C4-2B (cell line): ENCODE results near the gene HPCAL4.

Experiments used
- H3K27ac ChIP-seq: fragments of 450-650 bp; 2 replicates; pipeline ENCODE4 v1.5.1; 2017
- ZFX ChIP-seq: fragments of 450-650 bp; IDR thresholded peaks from 2 replicates; pipeline ENCODE4 v1.6.1; 2017
- TF ChIP-seq, protein P1 (sequence below): fragments of 450-650 bp; conservative IDR thresholded peaks from 2 replicates; pipeline ENCODE4 v1.5.1; 2017; ENCODE audit warnings: mild to moderate bottlenecking

The HPCAL4 gene

DNA sequence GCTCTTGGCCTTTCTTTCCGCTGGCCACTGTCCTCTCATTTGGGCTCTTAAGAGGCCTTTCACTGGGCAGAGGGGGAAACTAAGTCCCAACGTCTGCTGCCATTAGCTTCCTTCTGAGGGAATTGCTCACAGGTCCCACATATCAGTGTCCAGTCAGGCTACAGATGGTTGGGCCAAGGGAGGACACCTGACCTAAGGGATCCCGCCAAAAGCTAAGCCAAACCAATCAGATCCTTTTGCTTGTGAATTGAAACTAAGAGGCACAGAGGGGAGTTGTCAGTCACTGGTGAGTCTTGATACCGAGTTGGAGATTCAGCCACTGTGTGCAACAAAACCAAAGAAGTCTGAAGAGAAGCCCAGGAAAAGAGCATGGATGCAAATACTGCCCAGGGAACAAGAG lies 13.6 kb downstream of the HPCAL4 start:
- H3K27ac ChIP-seq: no peak overlapping the region
- TF ChIP-seq, protein P1, sequence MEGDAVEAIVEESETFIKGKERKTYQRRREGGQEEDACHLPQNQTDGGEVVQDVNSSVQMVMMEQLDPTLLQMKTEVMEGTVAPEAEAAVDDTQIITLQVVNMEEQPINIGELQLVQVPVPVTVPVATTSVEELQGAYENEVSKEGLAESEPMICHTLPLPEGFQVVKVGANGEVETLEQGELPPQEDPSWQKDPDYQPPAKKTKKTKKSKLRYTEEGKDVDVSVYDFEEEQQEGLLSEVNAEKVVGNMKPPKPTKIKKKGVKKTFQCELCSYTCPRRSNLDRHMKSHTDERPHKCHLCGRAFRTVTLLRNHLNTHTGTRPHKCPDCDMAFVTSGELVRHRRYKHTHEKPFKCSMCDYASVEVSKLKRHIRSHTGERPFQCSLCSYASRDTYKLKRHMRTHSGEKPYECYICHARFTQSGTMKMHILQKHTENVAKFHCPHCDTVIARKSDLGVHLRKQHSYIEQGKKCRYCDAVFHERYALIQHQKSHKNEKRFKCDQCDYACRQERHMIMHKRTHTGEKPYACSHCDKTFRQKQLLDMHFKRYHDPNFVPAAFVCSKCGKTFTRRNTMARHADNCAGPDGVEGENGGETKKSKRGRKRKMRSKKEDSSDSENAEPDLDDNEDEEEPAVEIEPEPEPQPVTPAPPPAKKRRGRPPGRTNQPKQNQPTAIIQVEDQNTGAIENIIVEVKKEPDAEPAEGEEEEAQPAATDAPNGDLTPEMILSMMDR: no peak
- TF ChIP-seq ZFX: no peak

DNA sequence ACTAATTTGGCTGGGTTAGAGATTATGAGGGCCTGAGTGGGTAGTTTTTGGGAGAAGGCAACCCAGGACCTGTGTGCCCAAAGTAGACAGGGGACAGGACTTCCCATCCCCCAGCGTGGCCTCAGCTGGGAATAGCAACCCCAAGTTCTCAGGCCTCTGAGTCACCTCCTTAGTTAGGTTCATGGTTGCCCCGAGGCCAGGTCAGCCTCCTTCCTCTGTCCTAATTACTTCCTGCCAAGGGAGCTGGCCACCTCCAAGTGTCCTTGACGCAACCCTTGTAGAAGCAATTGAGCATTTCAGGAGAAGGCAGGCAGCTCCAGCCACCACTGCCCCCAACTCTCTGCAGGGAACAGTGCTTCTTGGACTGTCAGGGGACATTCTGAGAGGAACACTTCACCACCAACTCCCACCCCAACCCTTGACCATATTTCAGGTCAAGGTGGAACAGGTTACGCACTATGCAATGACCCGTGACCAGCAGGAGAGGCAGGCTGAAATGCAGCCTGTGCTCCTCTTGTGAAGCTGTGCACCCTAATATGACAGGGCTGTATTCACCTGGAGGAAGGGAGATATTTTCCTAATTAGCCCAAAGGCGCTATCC lies 14.2 kb downstream of the HPCAL4 start:
- no peak overlapping the region for H3K27ac ChIP-seq
- TF ChIP-seq ZFX: no peak
- TF ChIP-seq, protein P1: no peak

DNA sequence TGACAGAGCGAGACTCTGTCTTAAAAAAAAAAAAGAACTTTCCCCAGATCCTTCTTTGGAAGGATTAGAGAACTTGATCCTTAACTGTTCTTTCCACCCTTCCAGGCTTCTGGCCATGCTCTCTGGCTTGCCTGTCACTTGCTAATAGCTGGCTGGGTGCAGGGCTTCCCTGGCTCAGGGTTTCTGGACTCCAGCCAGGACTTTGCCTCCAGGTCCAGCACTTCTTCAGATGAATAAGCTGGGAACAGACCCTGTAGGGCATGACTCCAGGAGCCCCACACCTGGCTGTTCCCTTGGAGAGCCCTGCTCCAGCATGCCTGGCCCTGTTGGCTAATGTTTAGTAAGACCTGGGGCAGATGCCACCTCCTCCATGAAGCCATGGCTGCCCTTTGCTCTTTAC lies 16.0 kb downstream of the HPCAL4 start:
- no peak overlapping the region for H3K27ac ChIP-seq
- TF ChIP-seq, protein P1: no peak
- no peak for TF ChIP-seq ZFX

- TF ChIP-seq ZFX: no peak
- TF ChIP-seq, protein P1: no peak
- no peak overlapping the region for H3K27ac ChIP-seq
Measured at GRCh38 chr1:39673215-39673614, 18.0 kb downstream of the HPCAL4 start.

- no peak for TF ChIP-seq ZFX
- TF ChIP-seq, protein P1: no peak; the same call in 1 of the 2 replicates
- no peak overlapping the region for H3K27ac ChIP-seq
Measured at GRCh38 chr1:39672551-39672947, 18.7 kb downstream of the HPCAL4 start.

GRCh38 chr1:39671793-39672550 lies 19.3 kb downstream of the HPCAL4 start, which contains the start of gene NT5C1A:
NT5C1A (minus strand) TSS chr1:39672107; CDS start chr1:39672038, 69 bp downstream.
- no peak within 1 kb of the TSS; the same call in 1 of the 2 replicates for H3K27ac ChIP-seq
- no peak for TF ChIP-seq ZFX
- TF ChIP-seq, protein P1: no peak

DNA sequence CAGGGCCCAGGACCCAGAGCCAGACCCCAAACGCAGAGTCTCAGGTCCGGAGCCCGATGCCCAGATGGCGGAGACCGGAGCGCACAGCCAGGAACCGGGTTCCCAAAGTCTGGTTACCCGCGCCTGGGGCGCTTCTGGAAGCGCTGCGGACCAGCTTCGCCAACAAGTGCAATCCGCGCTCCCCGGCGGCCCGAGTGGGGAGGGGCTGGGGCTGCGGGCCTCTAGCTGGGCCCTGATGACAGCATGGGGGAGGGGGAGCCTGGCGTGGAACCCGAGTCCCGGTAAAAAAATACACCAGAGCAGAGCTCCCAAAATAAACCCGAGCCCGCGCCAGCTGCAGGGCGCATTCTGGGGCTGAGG lies 19.8 kb downstream of the HPCAL4 start:
- H3K27ac ChIP-seq: no peak overlapping the region; the same call in 1 of the 2 replicates
- TF ChIP-seq, protein P1: no peak
- TF ChIP-seq ZFX: no peak
